SKM-1 treated with dmso at 0.1 percent for 144 hours (cell line): ENCODE measurements around the gene FHL2.
A peak's percentile ranks its signal among the peaks of the same experiment; 100 is the strongest.

ENCODE experiments used
- DNase-seq: peaks from one replicate; lab custom pipeline; 2025; ENCODE audit not compliant: unreplicated experiment; lab: John Stamatoyannopoulos, UW

FHL2 gene

GRCh38 chr2:105399207-105399861 is 483 bp upstream of the FHL2 start:
- no peak for DNase-seq

- DNase-seq: no peak
Observed at GRCh38 chr2:105397953-105398335, 907 bp downstream of the FHL2 start.

GRCh38 chr2:105397025-105397722 is 1.7 kb downstream of the FHL2 start:
- no peak for DNase-seq

GRCh38 chr2:105396254-105397024 is 2.4 kb downstream of the FHL2 start:
- no peak for DNase-seq

- DNase-seq: no peak
Observed at GRCh38 chr2:105395691-105396090, 3.2 kb downstream of the FHL2 start.

- DNase-seq: no peak
Observed at GRCh38 chr2:105394951-105395611, 3.8 kb downstream of the FHL2 start.

- no peak for DNase-seq
Observed at GRCh38 chr2:105393373-105394055, 5.3 kb downstream of the FHL2 start.

- no peak for DNase-seq
Observed at GRCh38 chr2:105391763-105392662, 6.8 kb downstream of the FHL2 start.

- no peak for DNase-seq
Observed at GRCh38 chr2:105391058-105391627, 7.7 kb downstream of the FHL2 start.

GRCh38 chr2:105390454-105390853 is 8.4 kb downstream of the FHL2 start:
- no peak for DNase-seq

GRCh38 chr2:105388971-105389381 is 9.9 kb downstream of the FHL2 start:
- no peak for DNase-seq

- no peak for DNase-seq
Observed at GRCh38 chr2:105387225-105387624, 11.6 kb downstream of the FHL2 start.

- DNase-seq: no peak
Observed at GRCh38 chr2:105385731-105386540, 12.9 kb downstream of the FHL2 start.

- no peak for DNase-seq
Observed at GRCh38 chr2:105384861-105385260, 14.0 kb downstream of the FHL2 start.

- DNase-seq: no peak
Observed at GRCh38 chr2:105384216-105384615, 14.6 kb downstream of the FHL2 start.

- peak; percentile 71 for DNase-seq
Observed at GRCh38 chr2:105383432-105384166, 15.3 kb downstream of the FHL2 start.

- DNase-seq: no peak
Observed at GRCh38 chr2:105382177-105382576, 16.7 kb downstream of the FHL2 start.

GRCh38 chr2:105381101-105381668 is 17.7 kb downstream of the FHL2 start:
- no peak for DNase-seq
